Hepatocyte (in vitro differentiated cells): Measurements from ENCODE around the gene NOS1. TPM values are rescaled to one million over a fixed set of nuclear protein-coding genes. Genes with fewer than 3 reads are reported as not detected.

Experiments used
- DNase-seq: peaks from one replicate; pipeline ENCODE4 v3.0.0-alpha.2; 2016; ENCODE audit warnings: low spot score
- H2AFZ ChIP-seq: fragments of 200-600 bp; sonication (generic); 2 replicates; pipeline ENCODE4 v1.6.0; 2016; ENCODE audit warnings: antibody characterized with exemption, mild to moderate bottlenecking
- H3K27ac ChIP-seq: fragments of 200-600 bp; sonication (generic); 2 replicates; pipeline ENCODE4 v1.5.1; 2016; ENCODE audit warnings: mild to moderate bottlenecking
- H3K27me3 ChIP-seq: fragments of 200-600 bp; sonication (generic); 2 replicates; pipeline ENCODE4 v1.6.1; 2016
- H3K36me3 ChIP-seq: fragments of 200-600 bp; sonication (generic); replicated peaks from 2 replicates; pipeline ENCODE4 v1.5.1; 2016; ENCODE audit warnings: low read depth; ENCODE audit not compliant: insufficient read depth
- H3K4me1 ChIP-seq: fragments of 200-600 bp; sonication (generic); 2 replicates; pipeline ENCODE4 v1.5.1; 2016; ENCODE audit warnings: mild to moderate bottlenecking, moderate library complexity; ENCODE audit not compliant: insufficient read depth
- H3K4me2 ChIP-seq: fragments of 200-600 bp; sonication (generic); 2 replicates; pipeline ENCODE4 v1.6.0; 2016
- H3K4me3 ChIP-seq: fragments of 200-600 bp; sonication (generic); 2 replicates; pipeline ENCODE4 v1.5.1; 2016; ENCODE audit warnings: mild to moderate bottlenecking
- H3K79me2 ChIP-seq: fragments of 200-600 bp; sonication (generic); 2 replicates; pipeline ENCODE4 v1.6.0; 2017; ENCODE audit warnings: mild to moderate bottlenecking
- H3K9me2 ChIP-seq: fragments of 200-600 bp; sonication (generic); replicated peaks from 2 replicates; pipeline ENCODE4 v1.6.0; 2017; ENCODE audit warnings: mild to moderate bottlenecking; ENCODE audit not compliant: insufficient read depth
- H3K9me3 ChIP-seq: fragments of 200-600 bp; sonication (generic); 2 replicates; pipeline ENCODE4 v1.5.1; 2016; ENCODE audit warnings: low read depth, mild to moderate bottlenecking
- H4K20me1 ChIP-seq: fragments of 200-600 bp; sonication (generic); 2 replicates; pipeline ENCODE4 v1.6.0; 2016; ENCODE audit warnings: mild to moderate bottlenecking; ENCODE audit not compliant: insufficient read depth, poor library complexity, severe bottlenecking
- CTCF ChIP-seq: fragments of 200-600 bp; sonication (generic); IDR thresholded peaks from 2 replicates; pipeline ENCODE4 v1.5.1; 2016; ENCODE audit warnings: antibody characterized with exemption, mild to moderate bottlenecking; ENCODE audit not compliant: poor library complexity
- EZH2 ChIP-seq: fragments of 200-600 bp; sonication (generic); IDR thresholded peaks from 2 replicates; pipeline ENCODE4 v1.6.1; 2016; ENCODE audit warnings: antibody characterized with exemption, mild to moderate bottlenecking, borderline replicate concordance
- EZH2phosphoT487 ChIP-seq: fragments of 200-600 bp; sonication (generic); IDR thresholded peaks from one replicate; pipeline ENCODE4 v1.6.1; 2018; ENCODE audit warnings: antibody characterized with exemption, mild to moderate bottlenecking, low read depth, moderate library complexity; ENCODE audit not compliant: unreplicated experiment, severe bottlenecking
- WGBS: methylation state at CpG from one replicate; pipeline ENCODE4 v1.1.6; 2016; ENCODE audit warnings: low lambda C conversion rate; ENCODE audit errors: missing lambda C conversion rate; 5-methylcytosine and 5-hydroxymethylcytosine counted together
- polyA plus RNA-seq: library from polyadenylated mRNA; unstranded; fragments of >200 nt; fragmentation: Nextera tagmentation; extraction: Ambion mirVana; gene quantifications from 2 replicates; pipeline ENCODE4 v1.2.1, GENCODE V29; 2016
- total RNA-seq: library from RNA; depleted of rRNA; stranded (reverse); fragments of >200 nt; gene quantifications from 2 replicates; pipeline ENCODE4 v1.2.3, GENCODE V29; 2014

NOS1 gene
- total and polyA plus RNA-seq, 2 experiments from 2014 or later, result not detected

- no peak for TF ChIP-seq EZH2phosphoT487
- no peak for TF ChIP-seq EZH2
- no peak for TF ChIP-seq CTCF
- no peaks in the 10 kb centered on the region for H3K36me3 ChIP-seq
- H3K27ac ChIP-seq, result no peak overlapping the region
- H3K4me3 ChIP-seq, result no peak overlapping the region
- H2AFZ ChIP-seq, result no peak overlapping the region
- no peaks in the 10 kb centered on the region for H3K4me1 ChIP-seq
- peaks cover 14% of the 10 kb centered on the region for H3K27me3 ChIP-seq
- no peaks in the 10 kb centered on the region for H4K20me1 ChIP-seq
- no peaks in the 10 kb centered on the region for H3K9me2 ChIP-seq
- no peaks in the 10 kb centered on the region for H3K79me2 ChIP-seq
- no peak overlapping the region for H3K4me2 ChIP-seq
- WGBS, result 84% methylated on average over 5 of the region's 5 CpGs
- no peaks in the 10 kb centered on the region for H3K9me3 ChIP-seq
- DNase-seq, result no peak
These were observed 144.7 kb downstream of the NOS1 start for GRCh38 chr12:117216686-117217085.

DNA sequence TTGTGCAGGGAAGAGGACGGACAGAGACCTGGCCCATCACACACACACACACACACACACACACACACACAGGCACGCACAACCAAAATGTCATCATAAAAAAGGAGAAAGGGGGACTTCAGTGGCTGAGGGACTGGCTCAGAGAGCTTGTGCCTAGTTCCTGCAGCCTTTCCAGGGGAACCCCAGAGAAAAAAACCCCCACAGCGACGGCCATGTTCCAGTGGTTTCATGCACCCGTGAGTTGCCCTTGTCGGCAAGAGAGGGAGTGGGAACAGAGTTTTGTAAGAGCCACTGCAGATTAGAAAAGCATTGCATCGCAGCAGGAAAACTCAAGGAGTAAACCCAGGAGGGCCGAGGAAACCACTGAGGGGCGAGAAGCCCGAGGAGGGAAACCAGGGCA, 146.6 kb downstream of the NOS1 start:
- no peaks in the 10 kb centered on the region for H3K4me1 ChIP-seq
- no peaks in the 10 kb centered on the region for H3K9me3 ChIP-seq
- 93% methylated on average over 10 of the region's 10 CpGs for WGBS
- no peaks in the 10 kb centered on the region for H3K9me2 ChIP-seq
- TF ChIP-seq EZH2phosphoT487 (no peak), EZH2 (no peak), CTCF (no peak)
- no peaks in the 10 kb centered on the region for H3K36me3 ChIP-seq
- no peak for DNase-seq
- H3K27ac ChIP-seq, result no peak overlapping the region
- no peak overlapping the region for H3K4me3 ChIP-seq
- H3K4me2 ChIP-seq, result no peak overlapping the region
- peaks cover 14% of the 10 kb centered on the region for H3K27me3 ChIP-seq
- no peaks in the 10 kb centered on the region for H4K20me1 ChIP-seq
- no peak overlapping the region for H2AFZ ChIP-seq
- H3K79me2 ChIP-seq, result no peaks in the 10 kb centered on the region

DNA sequence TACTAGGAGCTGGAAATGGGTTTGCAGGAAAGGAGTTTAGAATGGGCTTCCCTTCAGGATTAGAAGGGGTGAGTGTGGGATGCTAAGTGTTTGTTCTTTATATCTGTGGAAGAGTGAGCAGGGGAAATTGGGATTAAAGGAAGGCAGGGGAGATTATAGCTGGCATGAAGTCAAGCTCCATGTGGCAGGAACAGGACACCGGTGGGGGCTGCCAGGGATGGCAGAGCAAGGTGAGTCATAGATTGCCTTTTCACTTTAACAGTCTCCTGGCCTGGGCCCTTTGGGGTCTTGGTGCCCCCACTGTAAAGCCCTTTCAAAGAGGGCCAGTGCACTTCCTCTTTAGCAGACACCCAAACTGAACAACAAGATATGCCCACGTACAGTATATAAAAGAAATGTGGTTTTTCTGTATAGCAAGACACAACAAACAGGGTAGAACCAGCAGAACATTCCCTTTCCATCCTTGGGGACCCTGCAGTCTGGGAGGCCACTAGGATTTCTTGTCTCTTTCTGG, 148.1 kb downstream of the NOS1 start:
- no peak overlapping the region for H3K27ac ChIP-seq
- 49% methylated on average over 2 of the region's 2 CpGs for WGBS
- no peaks in the 10 kb centered on the region for H3K4me1 ChIP-seq
- no peak overlapping the region for H3K4me2 ChIP-seq
- H3K9me3 ChIP-seq, result no peaks in the 10 kb centered on the region
- H3K27me3 ChIP-seq, result peaks cover 11% of the 10 kb centered on the region
- no peaks in the 10 kb centered on the region for H3K36me3 ChIP-seq
- H3K79me2 ChIP-seq, result no peaks in the 10 kb centered on the region
- DNase-seq, result no peak
- no peak for TF ChIP-seq CTCF
- no peak for TF ChIP-seq EZH2phosphoT487
- no peak for TF ChIP-seq EZH2
- H2AFZ ChIP-seq, result no peak overlapping the region
- no peaks in the 10 kb centered on the region for H3K9me2 ChIP-seq
- no peaks in the 10 kb centered on the region for H4K20me1 ChIP-seq
- no peak overlapping the region for H3K4me3 ChIP-seq
